Right ventricle myocardium inferior (tissue), 1 donor: ENCODE results near the gene TCIRG1. TPM values are rescaled to one million over a fixed set of nuclear protein-coding genes. Genes with fewer than 3 reads are reported as not detected.
A peak's percentile ranks its signal among the peaks of the same experiment; 100 is the strongest.

Experiments
- ATAC-seq: fragments of 200-7000 bp; cut with Tn5 transposase; one replicate; pipeline ENCODE4 v1.9.1; 2020; ENCODE audit warnings: mild to moderate bottlenecking, moderate library complexity
- DNase-seq: peaks from one replicate; pipeline ENCODE4 v3.0.0; 2021; ENCODE audit errors: missing footprints
- intact Hi-C: fragments of 100-400 bp; cut with DNase I; formaldehyde crosslinking; loops from one replicate; pipeline ENCODE4 v1.11.0; 2022
- total RNA-seq: library from RNA; stranded (reverse); fragmentation: NEBNext Ultra II Directional; extraction: Animal tissue kit (Norgen Biotek cat#: 25700); gene quantifications from one replicate; pipeline ENCODE4 v1.2.1, GENCODE V29; 2021
- donor health status: DM: no; HTN: yes; CAD: no; lungs with severe emphysema.

Gene TCIRG1
- total RNA-seq, 1 donor from 2014 or later, result 30.4 TPM

DNA sequence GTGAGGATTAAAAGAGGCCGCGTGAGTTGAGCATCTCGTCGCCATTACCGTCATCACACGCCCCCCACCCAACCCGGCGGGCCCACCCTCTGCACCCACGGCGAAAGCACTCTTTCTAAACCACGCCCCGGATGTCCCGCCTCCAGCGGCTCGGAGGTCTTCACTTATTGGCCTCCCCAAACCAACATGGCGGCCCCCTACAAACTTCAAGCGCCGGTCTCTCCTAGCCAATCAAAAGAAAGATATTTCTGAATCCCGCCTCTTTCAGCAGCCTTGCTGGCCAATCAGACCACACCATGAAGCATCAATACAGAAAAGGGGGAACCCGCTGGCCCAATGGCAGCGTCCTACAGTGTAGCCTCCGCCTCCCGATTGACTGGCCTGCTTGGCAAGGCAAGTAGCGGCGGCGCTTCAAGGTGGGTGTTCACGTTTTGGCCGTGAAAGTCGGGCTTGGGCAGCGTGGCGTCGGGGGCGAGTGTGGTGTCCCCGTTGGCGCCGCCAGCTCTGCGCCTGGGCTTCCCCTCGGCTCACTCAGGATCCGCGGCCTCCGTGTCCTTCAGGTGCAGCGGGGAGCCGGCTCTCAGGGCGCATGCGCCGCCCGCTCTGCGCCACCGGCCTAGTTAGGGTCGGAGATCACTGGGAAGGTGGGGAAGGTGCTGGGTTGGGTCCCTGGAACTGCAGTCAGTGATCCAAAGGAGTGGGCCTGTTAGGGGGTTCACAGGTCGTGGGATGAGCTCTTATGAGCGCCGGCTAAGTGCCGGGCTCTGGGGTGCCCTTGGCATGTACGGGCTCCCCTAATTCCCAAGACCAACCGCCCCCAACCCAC, 8.3 kb upstream of the TCIRG1 start, which contains the start of gene NDUFS8:
NDUFS8 (plus strand) TSS at position 364 of the 826 bp plus-strand sequence. CDS start 1,471 bp downstream, outside the sequence.
- ATAC-seq, result peak; percentile 94
- DNase-seq, result peak; percentile 98
- intact Hi-C loops, result loop anchor here (5.0 kb wide), 1 partner anchor 92 kb away; the partner anchor contains the start of gene CHKA

DNA sequence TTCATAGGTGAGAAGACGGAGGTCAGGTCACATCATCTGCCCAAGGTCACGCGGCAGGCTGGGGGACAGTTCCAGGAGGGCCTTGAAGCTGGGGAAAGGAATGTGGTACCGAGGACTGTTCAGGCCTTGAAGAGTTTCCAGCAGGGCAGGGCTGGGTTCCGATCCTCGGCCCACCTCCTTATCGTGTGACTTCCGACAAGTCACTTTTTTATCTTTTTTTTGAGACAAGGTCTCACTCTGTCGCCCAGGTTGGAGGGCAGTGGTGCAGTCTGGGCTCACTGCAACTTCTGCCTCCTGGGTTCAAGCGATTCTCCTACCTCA, 7.7 kb upstream of the TCIRG1 start:
- DNase-seq, result no peak
- intact Hi-C loops, result loop anchor here (5.0 kb wide), 1 partner anchor 91 kb away; the partner anchor contains the start of gene CHKA
- no peak for ATAC-seq

GRCh38 chr11:68032003-68032402, 6.8 kb upstream of the TCIRG1 start:
- ATAC-seq (no peak), DNase-seq (no peak)
- intact Hi-C loops, result loop anchor here (5.0 kb wide), 1 partner anchor 90 kb away; the partner anchor contains the start of gene CHKA

GRCh38 chr11:68032997-68033707, 5.7 kb upstream of the TCIRG1 start:
- DNase-seq (no peak), ATAC-seq (no peak)
- intact Hi-C loops, result loop anchor here (5.0 kb wide), 1 partner anchor 89 kb away; the partner anchor contains the start of gene CHKA

DNA sequence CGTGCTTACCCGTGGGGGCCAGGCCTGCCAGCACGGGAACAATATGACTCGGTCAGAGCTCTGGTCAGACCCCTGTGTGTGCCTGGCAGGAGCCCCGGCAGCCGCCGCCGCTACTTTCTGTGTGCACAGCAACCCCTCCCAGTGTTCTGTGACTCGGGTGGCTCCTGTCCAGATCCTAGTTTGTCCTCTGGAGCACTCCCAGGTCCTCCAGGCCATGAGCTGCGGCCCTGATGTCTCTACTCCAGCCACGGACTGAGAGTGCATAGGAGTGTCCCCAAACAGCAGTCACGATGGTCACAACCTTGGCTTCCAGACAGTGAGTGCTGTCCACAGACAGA, 5.1 kb upstream of the TCIRG1 start:
- ATAC-seq (peak; percentile 42), DNase-seq (peak; percentile 77)
- intact Hi-C loops, result loop anchor here (5.0 kb wide), 1 partner anchor 89 kb away; the partner anchor contains the start of gene CHKA

DNA sequence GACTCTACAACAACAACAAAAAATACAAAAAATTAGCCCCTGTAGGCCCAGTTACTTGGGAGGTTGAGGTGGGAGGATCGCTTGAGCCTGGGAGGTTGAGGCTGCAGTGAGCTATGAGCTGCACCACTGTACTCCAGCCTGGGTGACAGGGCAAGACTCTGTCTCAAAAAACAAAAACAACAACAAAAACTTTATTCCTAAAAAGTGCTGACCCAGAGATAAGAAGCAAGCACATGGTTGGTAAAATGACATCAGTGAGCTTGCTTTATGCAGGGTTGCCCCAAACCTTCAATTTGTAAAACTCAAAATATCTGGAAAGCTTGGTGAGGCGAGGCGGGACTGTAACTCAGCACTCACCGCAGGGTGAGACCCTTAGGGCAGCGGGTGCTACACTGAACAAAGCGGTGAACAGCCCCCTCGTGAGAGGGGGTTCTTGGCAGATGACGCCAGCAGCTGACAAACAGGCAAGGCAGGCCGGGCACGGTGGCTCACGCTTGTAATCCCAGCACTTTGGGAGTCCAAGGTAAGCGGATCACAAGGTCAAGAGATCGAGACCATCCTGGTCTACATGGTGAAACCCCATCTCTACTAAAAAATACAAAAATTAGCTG, 3.5 kb upstream of the TCIRG1 start:
- intact Hi-C loops, result no loop called here
- DNase-seq, result peak; percentile 46
- no peak for ATAC-seq

GRCh38 chr11:68036141-68036716, 2.6 kb upstream of the TCIRG1 start:
- ATAC-seq (no peak), DNase-seq (peak; percentile 81)
- intact Hi-C loops, result no loop called here

- DNase-seq (peak; percentile 91), ATAC-seq (no peak)
- intact Hi-C loops, result no loop called here
Measured at GRCh38 chr11:68036717-68037239, 2.0 kb upstream of the TCIRG1 start.

DNA sequence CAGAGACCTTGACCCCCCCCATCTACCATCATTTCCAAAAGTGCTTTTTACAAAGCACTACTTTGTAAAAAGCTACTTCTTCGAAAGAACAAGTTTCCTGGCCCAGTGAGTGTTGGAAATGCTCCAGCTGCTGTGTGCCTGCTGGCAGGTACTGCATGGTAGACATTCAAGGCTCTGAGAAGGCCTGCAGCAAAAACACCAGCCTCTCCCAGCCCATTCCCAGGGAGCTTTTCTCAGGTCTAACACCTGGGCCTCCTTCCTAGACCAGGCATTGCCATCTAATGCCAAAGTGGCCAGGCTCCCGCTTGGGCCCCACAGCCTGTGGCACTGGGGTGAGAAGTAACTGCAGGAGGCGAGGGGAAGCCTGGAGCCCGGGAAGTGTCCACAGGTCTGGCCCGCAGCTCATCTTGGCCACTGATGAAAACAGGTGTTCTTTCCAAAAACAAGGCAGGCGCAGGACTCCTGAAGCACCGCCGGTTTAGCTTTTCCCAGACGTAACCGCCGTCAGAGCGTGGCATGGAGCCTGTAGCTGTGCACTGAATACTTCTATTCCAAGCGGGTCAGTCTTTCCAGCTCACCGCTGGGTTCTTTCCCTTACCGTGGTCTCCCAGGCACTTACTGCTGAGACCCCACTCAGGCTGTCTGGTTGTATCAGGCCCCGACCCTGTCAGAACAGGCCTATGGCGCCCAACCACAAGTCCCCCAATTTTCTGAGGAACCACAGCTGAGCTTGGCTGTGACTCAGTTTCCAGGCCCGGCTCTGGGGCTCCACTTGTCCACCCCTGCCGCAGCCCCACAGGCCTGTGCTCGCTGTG, 1.2 kb upstream of the TCIRG1 start:
- DNase-seq, result no peak
- intact Hi-C loops, result no loop called here
- ATAC-seq, result no peak

DNA sequence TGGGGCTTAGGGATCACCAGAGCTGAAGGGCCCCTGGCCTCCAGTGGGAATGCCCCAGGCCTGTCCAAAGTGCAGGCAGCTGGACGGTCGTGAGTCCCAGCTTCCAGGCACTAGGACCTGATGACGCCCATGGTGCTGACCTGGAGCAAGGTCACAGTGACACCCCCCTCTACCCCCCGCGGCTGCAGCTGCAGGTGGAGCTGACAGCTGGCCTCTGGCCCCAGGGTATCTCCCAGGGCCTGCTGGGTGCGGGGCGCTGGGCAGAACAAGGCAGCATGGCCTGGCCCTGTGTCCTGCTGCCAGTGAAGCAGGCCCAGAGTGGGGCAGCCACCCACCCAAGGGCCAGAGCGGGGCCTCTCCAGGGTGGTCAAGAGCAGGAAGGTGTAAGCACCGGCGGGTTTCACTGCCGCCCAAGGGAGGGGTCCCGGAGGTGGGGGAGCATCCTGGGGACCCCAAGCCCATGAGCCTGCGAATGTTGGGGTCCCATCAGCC, 553 bp upstream of the TCIRG1 start:
- no peak for ATAC-seq
- intact Hi-C loops, result no loop called here
- DNase-seq, result no peak

GRCh38 chr11:68039526-68040086, 781 bp downstream of the TCIRG1 start:
- DNase-seq (no peak), ATAC-seq (no peak)
- intact Hi-C loops, result no loop called here

GRCh38 chr11:68040101-68040956, 1.5 kb downstream of the TCIRG1 start:
- ATAC-seq, result peak; percentile 30
- intact Hi-C loops, result no loop called here
- peak; percentile 91 for DNase-seq

DNA sequence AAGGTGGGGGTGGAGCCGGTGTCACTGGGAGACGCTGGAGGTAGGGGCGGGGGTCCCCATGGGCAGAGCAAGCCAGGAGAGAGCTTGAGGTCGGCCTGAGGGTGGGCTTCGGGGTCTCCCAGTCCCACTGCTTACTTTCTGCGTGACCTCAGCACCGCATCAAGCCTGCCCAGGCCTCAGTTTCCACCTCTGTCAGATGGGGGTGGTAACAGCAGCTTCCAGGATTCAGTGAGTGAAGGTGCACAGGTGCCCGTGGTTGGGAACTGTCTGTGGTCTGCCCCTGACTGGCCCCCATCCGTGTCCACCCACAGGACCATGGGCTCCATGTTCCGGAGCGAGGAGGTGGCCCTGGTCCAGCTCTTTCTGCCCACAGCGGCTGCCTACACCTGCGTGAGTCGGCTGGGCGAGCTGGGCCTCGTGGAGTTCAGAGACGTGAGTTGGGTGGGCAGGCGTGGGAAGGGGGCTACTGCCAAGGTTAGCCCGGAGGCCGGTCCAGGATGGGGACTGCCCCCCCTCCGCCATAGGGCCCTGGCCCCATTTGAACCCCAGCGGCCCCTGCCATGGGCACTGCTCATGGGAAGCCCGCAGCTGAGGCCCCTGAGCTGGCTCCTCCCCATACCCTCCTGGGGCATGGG, 2.2 kb downstream of the TCIRG1 start:
- intact Hi-C loops, result no loop called here
- DNase-seq, result no peak
- ATAC-seq, result no peak

- intact Hi-C loops, result no loop called here
- ATAC-seq (no peak), DNase-seq (no peak)
Measured at GRCh38 chr11:68041617-68042218, 2.9 kb downstream of the TCIRG1 start.

- no peak for DNase-seq
- ATAC-seq, result no peak
- intact Hi-C loops, result no loop called here
Measured at GRCh38 chr11:68042219-68043028, 3.6 kb downstream of the TCIRG1 start.
